GM23338 (cell line): ENCODE results near the gene ZNF516. TPM values are rescaled to one million over a fixed set of nuclear protein-coding genes. Genes with fewer than 3 reads are reported as not detected.

Experiments used
- ATAC-seq: fragments of 200-7000 bp; cut with Tn5 transposase; 3 replicates; pipeline ENCODE4 v1.9.1; 2020
- DNase-seq: peaks from one replicate; pipeline ENCODE4 v3.0.0-alpha.2; 2015; ENCODE audit warnings: low spot score
- H2AFZ ChIP-seq: fragments of 200-600 bp; sonication (generic); 2 replicates; pipeline ENCODE4 v1.8.0; 2016; ENCODE audit warnings: antibody characterized with exemption, mild to moderate bottlenecking, moderate library complexity
- H3F3A ChIP-seq: fragments of 200-600 bp; sonication (generic); replicated peaks from 2 replicates; pipeline ENCODE4 v1.8.0; 2017; ENCODE audit warnings: antibody characterized with exemption, mixed run types, low read depth
- H3K27ac ChIP-seq: fragments of 200-600 bp; sonication (generic); 2 replicates; pipeline ENCODE4 v1.6.1; 2016; ENCODE audit warnings: low read depth
- H3K27me3 ChIP-seq: fragments of 200-600 bp; sonication (generic); 2 replicates; pipeline ENCODE4 v1.8.0; 2016; ENCODE audit warnings: mild to moderate bottlenecking, mixed run types, moderate library complexity; ENCODE audit not compliant: insufficient read depth
- H3K36me3 ChIP-seq: fragments of 200-600 bp; sonication (generic); 2 replicates; pipeline ENCODE4 v1.8.0; 2016; ENCODE audit warnings: mild to moderate bottlenecking; ENCODE audit not compliant: insufficient read depth
- H3K4me1 ChIP-seq: fragments of 200-600 bp; sonication (generic); 2 replicates; pipeline ENCODE4 v1.8.0; 2016; ENCODE audit warnings: mild to moderate bottlenecking, moderate library complexity; ENCODE audit not compliant: insufficient read depth
- H3K4me2 ChIP-seq: fragments of 200-600 bp; sonication (generic); 2 replicates; pipeline ENCODE4 v1.7.1; 2017; ENCODE audit warnings: mixed run types
- H3K4me3 ChIP-seq: fragments of 200-600 bp; sonication (generic); 2 replicates; pipeline ENCODE4 v1.6.1; 2016; ENCODE audit warnings: mixed run types
- H3K79me2 ChIP-seq: fragments of 200-600 bp; sonication (generic); replicated peaks from 2 replicates; pipeline ENCODE4 v1.8.0; 2017; ENCODE audit warnings: mild to moderate bottlenecking; ENCODE audit not compliant: insufficient read depth
- H3K9me2 ChIP-seq: fragments of 200-600 bp; sonication (generic); 2 replicates; pipeline ENCODE4 v1.8.0; 2017; ENCODE audit not compliant: insufficient read depth
- H4K20me1 ChIP-seq: fragments of 200-600 bp; sonication (generic); replicated peaks from 2 replicates; pipeline ENCODE4 v1.8.0; 2017; ENCODE audit warnings: mild to moderate bottlenecking; ENCODE audit not compliant: insufficient read depth
- H3K27ac Mint-ChIP-seq: 2 replicates; pipeline ENCODE4 v1.8.0; 2020; ENCODE audit warnings: inconsistent platforms, mild to moderate bottlenecking, moderate library complexity, mixed read lengths
- H3K27me3 Mint-ChIP-seq: 3 replicates; pipeline ENCODE4 v1.8.0; 2022; ENCODE audit warnings: low read depth, mild to moderate bottlenecking, moderate library complexity, mixed read lengths, inconsistent platforms; ENCODE audit not compliant: insufficient read depth, poor library complexity
- H3K36me3 Mint-ChIP-seq: 3 replicates; pipeline ENCODE4 v1.8.0; 2021; ENCODE audit warnings: low read depth, mild to moderate bottlenecking, inconsistent platforms, moderate library complexity, mixed read lengths
- H3K4me1 Mint-ChIP-seq: 3 replicates; pipeline ENCODE4 v1.8.0; 2020; ENCODE audit warnings: mild to moderate bottlenecking, inconsistent platforms, mixed read lengths
- H3K4me3 Mint-ChIP-seq: 3 replicates; pipeline ENCODE4 v1.8.0; 2021; ENCODE audit warnings: moderate library complexity, mild to moderate bottlenecking, inconsistent platforms, mixed read lengths
- H3K9me3 Mint-ChIP-seq: 3 replicates; pipeline ENCODE4 v1.8.0; 2020; ENCODE audit warnings: moderate library complexity, mild to moderate bottlenecking, inconsistent platforms, mixed read lengths
- CTCF ChIP-seq, 2 experiments: fragments of 200-600 bp in 1 of 2; sonication (generic) in 1 of 2; conservative IDR thresholded peaks; 2 replicates each; pipeline versions ENCODE4 v1.5.1 to v1.6.1; 2016 to 2017; ENCODE audit warnings: antibody characterized with exemption in 2 of 2, low read depth in 2 of 2, mild to moderate bottlenecking in 2 of 2, moderate library complexity in 1 of 2
- EZH2 ChIP-seq: fragments of 200-600 bp; sonication (generic); IDR thresholded peaks from one replicate; pipeline ENCODE4 v1.8.0; 2017; ENCODE audit warnings: antibody characterized with exemption, mild to moderate bottlenecking, low read depth; ENCODE audit not compliant: unreplicated experiment
- EZH2phosphoT487 ChIP-seq: fragments of 200-600 bp; sonication (generic); IDR thresholded peaks from one replicate; pipeline ENCODE4 v1.8.1; 2018; ENCODE audit warnings: antibody characterized with exemption; ENCODE audit not compliant: unreplicated experiment
- NANOG ChIP-seq: IDR thresholded peaks from 2 replicates; pipeline ENCODE4 v1.6.1; 2016; ENCODE audit warnings: antibody characterized with exemption, borderline replicate concordance
- POLR2AphosphoS5 ChIP-seq: IDR thresholded peaks from 2 replicates; pipeline ENCODE4 v1.6.1; 2016; ENCODE audit warnings: antibody characterized with exemption, low read depth
- STAT1 ChIP-seq: IDR thresholded peaks from one replicate; pipeline ENCODE4 v1.6.1; 2016; ENCODE audit warnings: antibody characterized with exemption; ENCODE audit not compliant: unreplicated experiment
- ZNF114 ChIP-seq: fragments of 250-450 bp; sonication (Bioruptor Pico); IDR thresholded peaks from 2 replicates; pipeline ENCODE4 v1.5.0; 2020; ENCODE audit warnings: mild to moderate bottlenecking, moderate library complexity
- ZNF331 ChIP-seq: fragments of 250-450 bp; sonication (Bioruptor Pico); IDR thresholded peaks from 2 replicates; pipeline ENCODE4 v1.5.0; 2020; ENCODE audit warnings: low read depth, mild to moderate bottlenecking, moderate library complexity
- ZNF462 ChIP-seq: fragments of 250-450 bp; sonication (Bioruptor Pico); IDR thresholded peaks from 2 replicates; pipeline ENCODE4 v1.5.0; 2020; ENCODE audit warnings: mild to moderate bottlenecking, moderate library complexity
- polyA plus RNA-seq: library from polyadenylated mRNA; unstranded; fragments of >200 nt; fragmentation: Nextera tagmentation; extraction: Ambion mirVana; gene quantifications from 2 replicates; pipeline ENCODE4 v1.2.1, GENCODE V29; 2016
- total RNA-seq: library from RNA; depleted of rRNA; stranded (reverse); fragments of >200 nt; shearing (Covaris generic); gene quantifications from 2 replicates; pipeline ENCODE4 v1.2.3, GENCODE V29; 2014

ZNF516 gene
- total and polyA plus RNA-seq, 2 experiments from 2014 or later, result 11.9 to 24.2 TPM

GRCh38 chr18:76392349-76392748 lies 102.7 kb downstream of the ZNF516 start:
- H3K27ac ChIP-seq, result no peak overlapping the region
- Mint-ChIP-seq H3K36me3 (peaks cover 28% of the 10 kb centered on the region), H3K27me3 (peaks cover 9% of the 10 kb centered on the region), H3K4me3 (no peak overlapping the region), H3K27ac (no peak overlapping the region), H3K4me1 (peaks cover 7% of the 10 kb centered on the region; the same call in 2 of the 3 replicates), H3K9me3 (peaks cover 27% of the 10 kb centered on the region)
- ATAC-seq (no peak), DNase-seq (no peak)
- no peaks in the 10 kb centered on the region for H3K4me1 ChIP-seq
- H3K4me3 ChIP-seq, result no peak overlapping the region
- H3K4me2 ChIP-seq, result no peak overlapping the region
- no peaks in the 10 kb centered on the region for H3K36me3 ChIP-seq
- peaks cover 3% of the 10 kb centered on the region; the same call in 1 of the 2 replicates for H3K79me2 ChIP-seq
- H4K20me1 ChIP-seq, result no peaks in the 10 kb centered on the region
- H3K9me2 ChIP-seq, result no peaks in the 10 kb centered on the region
- TF ChIP-seq STAT1 (no peak), POLR2AphosphoS5 (no peak), CTCF (conservative IDR thresholded peaks at IDR 0.05; ENCODE audit: low read depth in 2 of 2) (no peak), ZNF462 (CRISPR knock-in tag) (no peak), ZNF114 (CRISPR knock-in tag) (no peak), EZH2phosphoT487 (no peak), EZH2 (no peak), ZNF331 (CRISPR knock-in tag) (no peak), NANOG (no peak)
- H3K27me3 ChIP-seq, result no peaks in the 10 kb centered on the region
- H2AFZ ChIP-seq, result no peak overlapping the region
- H3F3A ChIP-seq, result no peaks in the 10 kb centered on the region
